Chondrocyte (in vitro differentiated cells): ENCODE data around the gene DALRD3. TPM values are rescaled to one million over a fixed set of nuclear protein-coding genes. Genes with fewer than 3 reads are reported as not detected.
A peak's percentile ranks its signal among the peaks of the same experiment; 100 is the strongest.

Experiments used
- DNase-seq: peaks from one replicate; pipeline ENCODE4 v3.0.0; 2021; ENCODE audit warnings: mixed read lengths, low spot score
- H3K27ac Mint-ChIP-seq: one replicate; pipeline ENCODE4 v1.8.0; 2021; ENCODE audit warnings: mild to moderate bottlenecking, moderate library complexity, mixed read lengths; ENCODE audit not compliant: unreplicated experiment
- H3K27me3 Mint-ChIP-seq: 2 replicates; pipeline ENCODE4 v1.8.0; 2021; ENCODE audit warnings: low read depth, mixed read lengths
- H3K36me3 Mint-ChIP-seq: 2 replicates; pipeline ENCODE4 v1.8.0; 2021; ENCODE audit warnings: low read depth, mixed read lengths
- H3K4me1 Mint-ChIP-seq: 2 replicates; pipeline ENCODE4 v1.8.0; 2021; ENCODE audit warnings: low read depth, mild to moderate bottlenecking, mixed read lengths
- H3K4me3 Mint-ChIP-seq: one replicate; pipeline ENCODE4 v1.8.0; 2021; ENCODE audit warnings: mild to moderate bottlenecking, moderate library complexity, mixed read lengths; ENCODE audit not compliant: unreplicated experiment
- H3K9me3 Mint-ChIP-seq: 2 replicates; pipeline ENCODE4 v1.8.0; 2021; ENCODE audit warnings: low read depth, mixed read lengths
- total RNA-seq: library from RNA; stranded (reverse); gene quantifications from 3 replicates; pipeline ENCODE4 v1.2.1, GENCODE V29; 2021
- TF ChIP-seq, protein P1 (sequence below): fragments of 200-600 bp; sonication (generic); IDR thresholded peaks from 2 replicates; pipeline ENCODE4 v1.5.0; 2021; ENCODE audit warnings: antibody characterized with exemption, mild to moderate bottlenecking, moderate library complexity

The DALRD3 gene
- total RNA-seq, 1 donor from 2014 or later, result 21.5 TPM

DNA sequence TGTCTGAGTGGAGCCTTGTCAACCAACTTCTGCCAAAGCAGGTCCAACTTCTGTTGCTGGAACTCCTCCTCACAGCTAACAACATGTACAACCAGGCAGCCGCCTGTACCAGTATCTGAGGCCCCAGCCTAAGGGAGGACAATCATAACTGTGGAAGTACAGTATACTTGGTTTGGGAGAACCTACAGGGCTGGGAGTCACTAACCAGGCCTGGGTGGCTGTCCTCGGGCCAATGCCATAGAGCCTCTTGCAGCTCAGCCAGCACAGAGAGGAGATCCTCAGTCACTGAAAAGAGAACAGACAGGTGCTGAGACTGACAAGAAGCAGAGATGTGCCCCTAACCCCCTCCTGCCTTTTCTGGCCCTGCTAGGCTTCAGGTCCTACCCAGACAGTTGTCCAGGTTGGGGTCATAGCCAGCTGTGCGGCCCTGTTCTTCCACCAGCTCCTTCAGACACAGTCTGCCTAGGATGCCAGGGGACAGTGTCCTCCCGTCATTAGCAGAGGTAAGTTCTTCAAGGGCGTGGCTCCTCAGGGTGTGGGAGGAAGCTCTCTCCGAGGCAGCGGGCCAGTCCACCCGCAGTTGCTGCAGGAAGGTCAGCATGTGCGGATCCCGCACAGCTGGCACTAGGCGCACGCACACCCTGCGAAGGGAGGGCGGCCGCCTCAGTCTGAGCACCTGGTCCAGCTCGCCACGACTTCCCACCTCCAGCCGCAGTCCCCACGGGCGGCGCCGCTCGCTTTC is 980 bp downstream of the DALRD3 start:
- H3K4me1 Mint-ChIP-seq, result peaks cover 35% of the 10 kb centered on the region
- H3K9me3 Mint-ChIP-seq, result no peaks in the 10 kb centered on the region
- TF ChIP-seq, protein P1, sequence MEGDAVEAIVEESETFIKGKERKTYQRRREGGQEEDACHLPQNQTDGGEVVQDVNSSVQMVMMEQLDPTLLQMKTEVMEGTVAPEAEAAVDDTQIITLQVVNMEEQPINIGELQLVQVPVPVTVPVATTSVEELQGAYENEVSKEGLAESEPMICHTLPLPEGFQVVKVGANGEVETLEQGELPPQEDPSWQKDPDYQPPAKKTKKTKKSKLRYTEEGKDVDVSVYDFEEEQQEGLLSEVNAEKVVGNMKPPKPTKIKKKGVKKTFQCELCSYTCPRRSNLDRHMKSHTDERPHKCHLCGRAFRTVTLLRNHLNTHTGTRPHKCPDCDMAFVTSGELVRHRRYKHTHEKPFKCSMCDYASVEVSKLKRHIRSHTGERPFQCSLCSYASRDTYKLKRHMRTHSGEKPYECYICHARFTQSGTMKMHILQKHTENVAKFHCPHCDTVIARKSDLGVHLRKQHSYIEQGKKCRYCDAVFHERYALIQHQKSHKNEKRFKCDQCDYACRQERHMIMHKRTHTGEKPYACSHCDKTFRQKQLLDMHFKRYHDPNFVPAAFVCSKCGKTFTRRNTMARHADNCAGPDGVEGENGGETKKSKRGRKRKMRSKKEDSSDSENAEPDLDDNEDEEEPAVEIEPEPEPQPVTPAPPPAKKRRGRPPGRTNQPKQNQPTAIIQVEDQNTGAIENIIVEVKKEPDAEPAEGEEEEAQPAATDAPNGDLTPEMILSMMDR, result no peak
- DNase-seq, result no peak
- H3K4me3 Mint-ChIP-seq, result peak overlapping the region; percentile 80
- H3K27ac Mint-ChIP-seq, result peak overlapping the region; percentile 82
- H3K27me3 Mint-ChIP-seq, result no peaks in the 10 kb centered on the region
- peaks cover 12% of the 10 kb centered on the region for H3K36me3 Mint-ChIP-seq

DNA sequence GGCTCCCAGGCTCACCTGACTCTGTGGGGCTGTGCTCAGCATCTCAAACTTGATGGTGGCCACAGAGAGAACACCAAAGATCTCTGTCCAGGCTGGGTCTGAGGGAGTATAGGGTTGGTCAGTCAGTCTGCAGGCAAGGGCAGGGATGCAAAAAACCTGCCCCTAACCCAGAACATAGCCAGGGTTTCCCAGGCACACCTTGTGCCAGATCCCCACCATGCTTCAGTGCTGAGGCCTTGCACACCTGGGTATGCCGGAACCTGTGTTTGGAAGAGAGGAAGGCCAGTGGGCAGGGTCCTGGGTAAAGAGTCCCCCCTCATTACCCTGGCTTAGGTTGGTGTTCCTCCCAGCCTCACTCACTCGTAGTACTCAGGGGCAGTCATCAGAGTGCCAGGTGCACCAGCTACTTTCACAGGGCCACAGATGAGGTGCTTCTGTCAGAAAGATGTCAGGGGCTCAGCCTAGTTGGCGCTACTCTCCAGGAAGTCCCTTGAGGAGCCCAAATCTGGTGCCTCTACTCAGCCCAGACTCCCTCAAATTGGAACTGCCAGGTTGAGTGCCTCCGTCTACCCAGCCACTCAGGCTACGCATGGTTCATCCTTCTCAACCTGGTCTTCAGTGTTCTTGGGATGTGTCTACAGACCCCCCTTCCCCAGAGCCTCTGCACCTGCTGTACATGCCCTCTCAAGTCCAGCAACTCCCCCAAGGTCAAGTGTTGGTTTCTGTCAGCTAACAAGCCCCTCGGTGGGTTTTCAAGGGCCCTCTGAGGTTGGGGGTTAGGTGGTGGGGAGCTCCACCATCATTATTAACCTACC is 1.8 kb downstream of the DALRD3 start:
- Mint-ChIP-seq H3K27me3 (no peaks in the 10 kb centered on the region), H3K4me3 (peak overlapping the region; percentile 80), H3K4me1 (peaks cover 38% of the 10 kb centered on the region), H3K36me3 (peaks cover 18% of the 10 kb centered on the region), H3K27ac (no peak overlapping the region), H3K9me3 (no peaks in the 10 kb centered on the region)
- no peak for DNase-seq
- TF ChIP-seq, protein P1, result no peak

DNA sequence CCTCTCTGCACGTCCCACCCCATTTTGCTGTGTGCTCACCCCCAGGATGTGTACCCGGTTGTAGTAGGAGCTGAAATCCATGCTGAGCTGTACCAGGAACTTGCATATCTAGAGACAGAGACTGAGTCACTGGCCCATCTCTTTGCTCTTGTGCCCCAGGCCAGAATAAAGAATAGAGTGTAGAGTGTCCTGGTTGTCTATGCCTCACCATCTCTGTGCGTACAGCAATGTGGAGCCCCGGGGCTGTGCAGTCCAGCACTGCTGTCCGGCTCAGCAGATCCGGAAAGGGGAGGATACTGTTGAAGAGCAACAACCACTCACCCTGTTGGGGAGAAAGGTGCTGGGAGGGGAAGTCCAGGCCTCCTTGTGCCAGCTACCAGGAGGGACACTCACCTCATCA is 2.6 kb downstream of the DALRD3 start:
- no peak overlapping the region for H3K4me3 Mint-ChIP-seq
- no peaks in the 10 kb centered on the region for H3K9me3 Mint-ChIP-seq
- H3K36me3 Mint-ChIP-seq, result peaks cover 19% of the 10 kb centered on the region
- H3K27me3 Mint-ChIP-seq, result no peaks in the 10 kb centered on the region
- TF ChIP-seq, protein P1, result no peak
- H3K27ac Mint-ChIP-seq, result peak overlapping the region; percentile 70
- H3K4me1 Mint-ChIP-seq, result peaks cover 37% of the 10 kb centered on the region
- DNase-seq, result no peak

- TF ChIP-seq, protein P1, result no peak
- DNase-seq, result no peak
- Mint-ChIP-seq H3K9me3 (no peaks in the 10 kb centered on the region), H3K27me3 (no peaks in the 10 kb centered on the region), H3K27ac (peak overlapping the region; percentile 70), H3K4me3 (no peak overlapping the region), H3K4me1 (peaks cover 34% of the 10 kb centered on the region), H3K36me3 (peaks cover 19% of the 10 kb centered on the region)
Observed at GRCh38 chr3:49015072-49015471, 3.3 kb downstream of the DALRD3 start.
